GM12878 (cell line): Measurements from ENCODE around the gene FYB1. TPM values are rescaled to one million over a fixed set of nuclear protein-coding genes. Genes with fewer than 3 reads are reported as not detected.

Source experiments
- ATAC-seq: fragments of 200-7000 bp; cut with Tn5 transposase; 3 replicates; pipeline ENCODE4 v1.9.1; 2020; ENCODE audit warnings: mild to moderate bottlenecking, moderate library complexity
- BruUV-seq: library from RNA; stranded (reverse); fragments of 400-500 nt; replicated peaks from 2 replicates; lab custom pipeline; 2021; lab: Mats Ljungman, UMichigan
- CTCF ChIA-PET: fragments of 300-600 bp; sonication (Branson Sonifier 250); formaldehyde crosslinking; extraction: SDS; loops from one replicate; lab custom pipeline; 2021; ENCODE audit warnings: inconsistent platforms; lab: Yijun Ruan, JAX
- POLR2A ChIA-PET: fragments of 350-600 bp; formaldehyde crosslinking; extraction: SDS; loops from one replicate; lab custom pipeline; 2021; ENCODE audit warnings: inconsistent platforms; lab: Charles Lee
- RAD21 ChIA-PET: fragments of 300-600 bp; sonication (Branson Sonifier 250); formaldehyde crosslinking; loops from one replicate; lab custom pipeline; 2023; ENCODE audit warnings: antibody characterized with exemption; ENCODE audit not compliant: unreplicated experiment; lab: Charles Lee
- SMC1A ChIA-PET: fragments of 300-600 bp; sonication (Branson Sonifier 250); formaldehyde crosslinking; loops from one replicate; lab custom pipeline; 2023; ENCODE audit not compliant: unreplicated experiment, uncharacterized antibody; lab: Charles Lee
- DNase-seq: peaks from one replicate; pipeline ENCODE4 v3.0.0-alpha.2; 2011; ENCODE audit warnings: low read depth, low spot score
- FAIRE-seq: peaks from 3 replicates; lab custom pipeline; 2011; peaks lifted over from hg19 to GRCh38; lab: Jason Lieb, UNC
- H2AFZ ChIP-seq: 2 replicates; pipeline ENCODE4 v1.6.0; 2011; ENCODE audit warnings: low read depth, low read length, control low read depth; ENCODE audit not compliant: control insufficient read depth
- H3K27ac ChIP-seq: 2 replicates; pipeline ENCODE4 v1.5.1; 2011; ENCODE audit warnings: control low read depth; ENCODE audit not compliant: control insufficient read depth, insufficient read depth
- H3K27me3 ChIP-seq, 2 experiments: replicated peaks in 1 of 2; 2 replicates each; pipeline versions ENCODE4 v1.6.0 to v1.6.1; 2011; ENCODE audit warnings: low read length in 1 of 2; ENCODE audit not compliant: control insufficient read depth in 2 of 2, insufficient read depth in 2 of 2
- H3K36me3 ChIP-seq, 2 experiments: 2 replicates each; pipeline ENCODE4 v1.5.1; 2011; ENCODE audit warnings: low read length in 1 of 2; ENCODE audit not compliant: control insufficient read depth in 2 of 2, insufficient read depth in 2 of 2
- H3K4me1 ChIP-seq: 2 replicates; pipeline ENCODE4 v1.6.1; 2011; ENCODE audit warnings: mild to moderate bottlenecking, low read length, moderate library complexity, mixed read lengths; ENCODE audit not compliant: control insufficient read depth, insufficient read depth
- H3K4me2 ChIP-seq: 2 replicates; pipeline ENCODE4 v1.6.0; 2011; ENCODE audit warnings: control low read depth; ENCODE audit not compliant: control insufficient read depth, insufficient read depth
- H3K4me3 ChIP-seq: fragments of 200-600 bp; sonication (generic); 2 replicates; pipeline ENCODE4 v1.5.1; 2016
- H3K79me2 ChIP-seq: 2 replicates; pipeline ENCODE4 v1.6.0; 2011; ENCODE audit warnings: low read length; ENCODE audit not compliant: control insufficient read depth, insufficient read depth
- H3K9ac ChIP-seq: 2 replicates; pipeline ENCODE4 v1.8.0; 2011; ENCODE audit warnings: low read length, control low read depth, mixed read lengths; ENCODE audit not compliant: control insufficient read depth, insufficient read depth
- H3K9me3 ChIP-seq: replicated peaks from 3 replicates; pipeline ENCODE4 v1.5.1; 2011; ENCODE audit warnings: mild to moderate bottlenecking, low read length; ENCODE audit not compliant: control insufficient read depth, insufficient read depth
- H4K20me1 ChIP-seq: 2 replicates; pipeline ENCODE4 v1.6.0; 2011; ENCODE audit not compliant: control insufficient read depth, insufficient read depth
- CREB1 ChIP-seq: IDR thresholded peaks from 2 replicates; pipeline ENCODE4 v1.6.1; 2012; ENCODE audit warnings: low read depth, mild to moderate bottlenecking, inconsistent platforms
- ELK1 ChIP-seq: IDR thresholded peaks from 2 replicates; pipeline ENCODE4 v1.6.1; 2012; ENCODE audit warnings: low read depth, low read length, improper control_type of control experiment
- MEF2A ChIP-seq: IDR thresholded peaks from 2 replicates; pipeline ENCODE4 v1.6.1; 2011; ENCODE audit warnings: low read depth, mild to moderate bottlenecking, low read length, moderate library complexity; ENCODE audit not compliant: insufficient read depth
- NFXL1 ChIP-seq: fragments of 450-650 bp; IDR thresholded peaks from 2 replicates; pipeline ENCODE4 v1.6.1; 2017; ENCODE audit warnings: antibody characterized with exemption, mild to moderate bottlenecking, borderline replicate concordance
- PBX3 ChIP-seq: IDR thresholded peaks from 2 replicates; pipeline ENCODE4 v1.6.1; 2011; ENCODE audit warnings: mild to moderate bottlenecking, low read depth, low read length, moderate library complexity; ENCODE audit not compliant: insufficient replicate concordance
- RAD51 ChIP-seq: fragments of 450-650 bp; IDR thresholded peaks from 2 replicates; pipeline ENCODE4 v1.6.1; 2016; ENCODE audit warnings: moderate library complexity, mild to moderate bottlenecking, inconsistent platforms
- RUNX3 ChIP-seq: IDR thresholded peaks from 2 replicates; pipeline ENCODE4 v1.6.1; 2012; ENCODE audit warnings: low read length, inconsistent platforms
- STAT3 ChIP-seq: IDR thresholded peaks from 2 replicates; pipeline ENCODE4 v1.6.1; 2011; ENCODE audit warnings: low read depth, low read length, improper control_type of control experiment
- ZNF274 ChIP-seq: IDR thresholded peaks from one replicate; pipeline ENCODE4 v1.8.0; 2011; ENCODE audit not compliant: insufficient read length, insufficient read depth
- ZNF687 ChIP-seq: fragments of 450-650 bp; IDR thresholded peaks from 2 replicates; pipeline ENCODE4 v1.6.1; 2017; ENCODE audit warnings: mild to moderate bottlenecking, moderate library complexity
- WGBS: methylation state at CpG from one replicate; pipeline ENCODE4 v1.1.6; 2016; ENCODE audit warnings: low lambda C conversion rate; ENCODE audit not compliant: insufficient replicate concordance, insufficient coverage; ENCODE audit errors: missing lambda C conversion rate; 5-methylcytosine and 5-hydroxymethylcytosine counted together
- in situ Hi-C: fragments of 300-500 bp; cut with MboI; formaldehyde crosslinking; loops from 9 replicates; pipeline ENCODE4 v1.14.3; 2018; ENCODE audit warnings: mixed read lengths
- intact Hi-C: fragments of 100-400 bp; cut with micrococcal nuclease; formaldehyde crosslinking; loops from one replicate; pipeline ENCODE4 v1.14.2; 2022; ENCODE audit not compliant: unreplicated experiment
- polyA plus RNA-seq, 11 experiments: library from polyadenylated mRNA; depleted of rRNA in 4 of 11; unstranded in 6 of 11; stranded (reverse) in 5 of 11; fragments of >200 nt; fragmentation: Nextera tagmentation in 4 of 11; fragmentation: Illumina TruSeq in 1 of 11; extraction: Ambion mirVana in 4 of 11; extraction: Trizol in 1 of 11; gene quantifications; 1 replicate in 1 of 11; 2 replicates in 10 of 11; pipeline versions ENCODE4 v1.2.1 to v1.2.3, GENCODE V29; 2011 to 2016; ENCODE audit warnings: inconsistent platforms in 2 of 11, missing spikeins in 2 of 11, low read depth in 1 of 11
- total RNA-seq, 4 experiments: library from RNA; depleted of rRNA in 3 of 4; stranded (reverse); fragments of >200 nt in 3 of 4; fragmentation: Illumina TruSeq in 1 of 4; extraction: Trizol in 1 of 4; gene quantifications; 2 replicates each; pipeline versions ENCODE4 v1.2.1 to v1.2.3, GENCODE V29; 2013 to 2021
- TF ChIP-seq, protein P1 (sequence below): fragments of 450-650 bp; IDR thresholded peaks from 2 replicates; pipeline ENCODE4 v1.6.1; 2017; ENCODE audit warnings: low read depth, mild to moderate bottlenecking, moderate library complexity
- TF ChIP-seq, protein P2 (sequence below): IDR thresholded peaks from 2 replicates; pipeline ENCODE4 v1.6.1; 2011; ENCODE audit warnings: low read depth, mild to moderate bottlenecking, low read length, moderate library complexity, borderline replicate concordance; ENCODE audit errors: extremely low read depth

FYB1 gene
- total and polyA plus RNA-seq, 10 of the 15 experiments (the other 5 are each of a cell fraction or from before 2014, with no cell fraction given) = 0.06 to 4.3 (median 0.25) TPM; not detected in 2

DNA sequence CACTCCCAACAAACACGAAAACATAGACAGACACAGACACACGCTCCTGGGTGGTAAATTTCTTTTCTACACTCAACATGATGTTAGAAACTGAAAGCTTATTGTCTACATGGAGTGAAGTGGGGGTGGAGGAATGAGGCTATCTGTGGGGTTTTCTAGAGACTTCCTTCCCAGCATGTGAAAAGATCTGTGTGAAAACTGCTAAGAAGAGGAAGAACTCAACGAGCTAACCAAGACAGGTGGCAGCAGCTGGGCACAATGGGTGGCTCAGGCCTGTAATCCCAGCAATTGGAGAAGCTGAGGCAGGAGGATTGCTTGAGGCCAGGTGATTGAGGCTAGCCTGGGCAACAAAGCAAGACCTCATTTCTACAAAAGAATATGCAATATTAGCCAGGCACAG, 7.6 kb downstream of the FYB1 start (continued):
- TF ChIP-seq ZNF687 (0 out of 2 replicates have a peak, but pooled peaks have one; percentile 13), STAT3 (no peak)
- TF ChIP-seq, all 136 proteins: peak for 1

- WGBS = 19% methylated on average over 10 of the region's 10 CpGs
- SMC1A ChIA-PET = interaction anchor here (1.7 kb wide), 1 partner anchor 14 kb away, joined by 3 read pairs; no protein-coding TSS in a partner anchor
- no peak overlapping the region for H3K27ac ChIP-seq
These were observed 9.4 kb downstream of the FYB1 start for GRCh38 chr5:39209924-39210323.

More at GRCh38 chr5:39209924-39210323, 9.4 kb downstream of the FYB1 start:
- H3K4me1 ChIP-seq = no peaks in the 10 kb centered on the region
- no peaks in the 10 kb centered on the region; the same call in 2 of the 3 replicates for H3K9me3 ChIP-seq
- DNase-seq (no peak), FAIRE-seq (no peak), ATAC-seq (peak; percentile 21; the same call in 2 of the 3 replicates)
- H3K9ac ChIP-seq = no peak overlapping the region
- no peak for TF ChIP-seq NFXL1
- no peak for TF ChIP-seq PBX3
- TF ChIP-seq MEF2A = no peak
- TF ChIP-seq RUNX3 = no peak
- no peak for TF ChIP-seq CREB1
- TF ChIP-seq, protein P1, sequence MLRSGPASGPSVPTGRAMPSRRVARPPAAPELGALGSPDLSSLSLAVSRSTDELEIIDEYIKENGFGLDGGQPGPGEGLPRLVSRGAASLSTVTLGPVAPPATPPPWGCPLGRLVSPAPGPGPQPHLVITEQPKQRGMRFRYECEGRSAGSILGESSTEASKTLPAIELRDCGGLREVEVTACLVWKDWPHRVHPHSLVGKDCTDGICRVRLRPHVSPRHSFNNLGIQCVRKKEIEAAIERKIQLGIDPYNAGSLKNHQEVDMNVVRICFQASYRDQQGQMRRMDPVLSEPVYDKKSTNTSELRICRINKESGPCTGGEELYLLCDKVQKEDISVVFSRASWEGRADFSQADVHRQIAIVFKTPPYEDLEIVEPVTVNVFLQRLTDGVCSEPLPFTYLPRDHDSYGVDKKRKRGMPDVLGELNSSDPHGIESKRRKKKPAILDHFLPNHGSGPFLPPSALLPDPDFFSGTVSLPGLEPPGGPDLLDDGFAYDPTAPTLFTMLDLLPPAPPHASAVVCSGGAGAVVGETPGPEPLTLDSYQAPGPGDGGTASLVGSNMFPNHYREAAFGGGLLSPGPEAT = no peak
- TF ChIP-seq ELK1 = no peak
- TF ChIP-seq, protein P2, sequence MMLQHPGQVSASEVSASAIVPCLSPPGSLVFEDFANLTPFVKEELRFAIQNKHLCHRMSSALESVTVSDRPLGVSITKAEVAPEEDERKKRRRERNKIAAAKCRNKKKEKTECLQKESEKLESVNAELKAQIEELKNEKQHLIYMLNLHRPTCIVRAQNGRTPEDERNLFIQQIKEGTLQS = no peak
- no peak for TF ChIP-seq RAD51
- TF ChIP-seq ZNF274 = no peak
- H3K4me3 ChIP-seq = no peak overlapping the region
- CTCF ChIA-PET = no interaction called here
- H4K20me1 ChIP-seq = no peaks in the 10 kb centered on the region
- no TSS peak for BruUV-seq
- H3K36me3 ChIP-seq = no peaks in the 10 kb centered on the region
- H3K79me2 ChIP-seq = no peaks in the 10 kb centered on the region
- POLR2A ChIA-PET = no interaction called here
- H3K27me3 ChIP-seq = no peaks in the 10 kb centered on the region
- H3K4me2 ChIP-seq = no peak overlapping the region
- in situ Hi-C loops (loop anchor here (10.0 kb wide), 1 partner anchor 335 kb away; no protein-coding TSS in a partner anchor), intact Hi-C loops (loop anchor here (10.0 kb wide), 2 partner anchors 165 to 215 kb away; no protein-coding TSS in a partner anchor)
- RAD21 ChIA-PET = no interaction called here
- H2AFZ ChIP-seq = peak overlapping the region; percentile 2; the same call in 1 of the 2 replicates
